Neuron (in vitro differentiated cells): ENCODE results near the gene CEMIP2.
A peak's percentile ranks its signal among the peaks of the same experiment; 100 is the strongest.

ENCODE experiments used
- H2AFZ ChIP-seq: one replicate; pipeline ENCODE4 v1.6.1; 2013; ENCODE audit warnings: low read depth, mild to moderate bottlenecking, inconsistent platforms, low read length, moderate library complexity
- H3K27me3 ChIP-seq: one replicate; pipeline ENCODE4 v1.6.1; 2013; ENCODE audit warnings: low read length; ENCODE audit not compliant: insufficient read depth
- H3K36me3 ChIP-seq: one replicate; pipeline ENCODE4 v1.6.1; 2013; ENCODE audit warnings: low read length; ENCODE audit not compliant: insufficient read depth
- H3K4me1 ChIP-seq: one replicate; pipeline ENCODE4 v1.6.1; 2013; ENCODE audit warnings: low read length; ENCODE audit not compliant: insufficient read depth
- H3K4me3 ChIP-seq: 2 replicates; pipeline ENCODE4 v1.5.1; 2013; ENCODE audit warnings: mild to moderate bottlenecking, low read length, moderate library complexity
- H3K9me3 ChIP-seq: one replicate; pipeline ENCODE4 v1.6.1; 2013; ENCODE audit warnings: low read length

The CEMIP2 gene

DNA sequence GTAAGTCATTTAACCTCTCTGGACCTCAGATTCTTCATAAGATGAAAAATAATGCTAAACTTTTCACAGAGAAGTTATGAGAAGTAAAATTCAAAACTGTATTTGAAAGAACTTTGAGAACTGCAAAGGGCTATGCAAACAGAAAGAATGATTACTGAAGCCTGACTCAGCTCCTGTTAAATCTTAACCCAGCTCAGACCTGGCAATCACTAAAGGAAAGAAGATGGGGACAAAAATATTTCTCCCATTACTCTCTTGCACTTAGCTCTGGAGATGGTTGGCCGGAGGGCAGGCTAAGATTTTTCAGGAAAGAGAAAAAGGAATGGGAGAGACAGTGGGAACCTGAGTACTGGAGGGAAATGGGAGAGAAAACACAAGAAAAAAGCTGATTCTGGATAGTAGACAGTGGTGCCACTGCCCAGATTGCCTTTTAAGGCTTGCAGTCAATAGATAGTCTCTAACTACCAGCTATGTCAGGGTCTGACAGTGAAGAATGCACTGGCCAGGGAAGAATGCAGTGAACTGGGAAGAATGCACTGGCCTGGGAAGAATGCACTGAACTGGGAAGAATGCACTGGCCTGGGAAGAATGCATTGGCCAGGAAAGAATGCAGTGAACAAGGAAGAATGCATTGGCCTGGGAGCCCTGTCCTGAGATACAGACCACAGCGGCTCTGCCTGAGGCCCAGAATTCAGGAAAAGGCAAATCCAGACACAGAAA is 25.2 kb upstream of the CEMIP2 start:
- H3K4me3 ChIP-seq = no peak overlapping the region
- no peaks in the 10 kb centered on the region for H3K27me3 ChIP-seq
- H3K9me3 ChIP-seq = no peaks in the 10 kb centered on the region
- H3K36me3 ChIP-seq = no peaks in the 10 kb centered on the region
- H2AFZ ChIP-seq = no peak overlapping the region
- H3K4me1 ChIP-seq = peaks cover 4% of the 10 kb centered on the region

DNA sequence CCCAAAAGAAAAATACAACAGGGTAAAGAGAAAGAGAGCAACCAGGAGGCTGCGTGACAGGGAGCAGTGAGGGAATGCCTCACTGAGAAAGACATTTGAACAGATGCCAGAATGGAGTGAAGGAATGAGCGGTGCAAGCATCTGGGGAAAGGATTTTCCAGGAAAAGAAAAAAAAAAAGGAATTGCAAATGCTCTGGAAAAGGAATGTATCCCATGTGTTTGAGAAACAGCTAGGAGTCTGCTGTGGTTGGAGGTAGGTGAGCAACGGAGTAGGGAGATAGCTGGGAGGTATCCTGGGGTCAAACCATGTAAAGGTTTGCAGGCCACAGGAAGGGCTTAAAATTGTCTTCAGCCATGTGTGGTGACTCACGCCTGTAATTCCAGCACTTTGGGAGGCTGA is 23.6 kb upstream of the CEMIP2 start:
- Histone ChIP-seq H2AFZ (no peak overlapping the region), H3K36me3 (no peaks in the 10 kb centered on the region), H3K4me3 (no peak overlapping the region), H3K27me3 (no peaks in the 10 kb centered on the region), H3K4me1 (peaks cover 4% of the 10 kb centered on the region), H3K9me3 (no peaks in the 10 kb centered on the region)

DNA sequence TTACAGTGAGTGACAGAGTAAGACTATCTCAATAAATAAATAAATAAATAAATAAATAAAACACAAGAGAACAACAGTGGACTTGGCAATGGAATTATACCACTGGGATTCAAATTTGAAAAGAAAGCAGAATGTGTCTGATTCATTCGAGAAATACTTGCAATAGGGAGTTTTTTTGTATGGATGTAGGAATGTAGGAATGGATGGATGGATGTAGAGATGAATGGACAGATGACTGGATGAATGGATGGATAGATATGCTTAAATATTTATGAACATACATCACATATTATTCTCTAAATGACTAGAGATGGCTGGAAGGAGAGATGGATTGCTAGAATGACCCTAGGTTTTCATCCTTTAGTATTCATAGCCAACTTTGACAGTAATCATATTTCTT is 22.0 kb upstream of the CEMIP2 start:
- no peaks in the 10 kb centered on the region for H3K27me3 ChIP-seq
- no peaks in the 10 kb centered on the region for H3K9me3 ChIP-seq
- no peak overlapping the region for H2AFZ ChIP-seq
- peaks cover 4% of the 10 kb centered on the region for H3K4me1 ChIP-seq
- no peaks in the 10 kb centered on the region for H3K36me3 ChIP-seq
- H3K4me3 ChIP-seq = no peak overlapping the region

DNA sequence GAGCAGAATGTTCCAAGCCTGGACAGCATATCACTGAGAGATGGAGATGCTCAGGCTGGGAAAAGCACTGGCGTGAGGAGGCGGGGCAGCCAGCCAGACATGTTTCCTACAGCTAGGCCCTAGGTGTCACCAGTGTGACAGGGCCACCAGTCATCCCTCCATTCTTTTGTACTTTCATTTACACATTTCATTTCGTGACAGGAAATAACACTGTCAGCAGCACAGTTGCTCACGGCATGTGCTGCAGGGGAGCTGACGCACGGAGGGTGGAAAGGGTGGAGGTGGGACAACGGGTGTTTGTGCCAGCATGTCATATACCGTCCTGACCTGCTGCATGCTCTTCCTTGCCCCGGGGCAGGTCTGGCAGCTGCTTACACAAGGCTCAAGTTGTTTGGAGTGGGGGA is 14.8 kb upstream of the CEMIP2 start:
- H2AFZ ChIP-seq = no peak overlapping the region
- H3K9me3 ChIP-seq = no peaks in the 10 kb centered on the region
- H3K27me3 ChIP-seq = no peaks in the 10 kb centered on the region
- H3K36me3 ChIP-seq = no peaks in the 10 kb centered on the region
- H3K4me1 ChIP-seq = peaks cover 3% of the 10 kb centered on the region
- no peak overlapping the region for H3K4me3 ChIP-seq

DNA sequence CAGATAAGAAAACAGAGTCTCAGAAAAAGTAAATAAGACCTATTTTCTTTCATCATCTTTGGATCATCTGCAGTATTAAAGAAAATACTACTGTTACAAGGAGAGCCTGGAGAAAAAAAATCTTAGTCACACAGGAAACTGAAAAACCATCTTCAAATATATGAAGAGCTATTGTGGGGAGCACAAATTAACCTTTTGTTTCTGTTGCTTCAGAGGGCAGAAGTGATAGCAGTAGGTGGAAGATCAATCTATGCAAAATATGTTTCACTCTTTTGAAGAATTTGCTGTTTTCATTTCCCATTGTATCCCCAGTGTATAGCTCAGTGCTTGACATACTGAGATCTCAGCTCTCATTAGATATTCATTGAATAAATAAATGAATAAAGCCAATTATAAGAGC is 13.1 kb upstream of the CEMIP2 start:
- Histone ChIP-seq H2AFZ (no peak overlapping the region), H3K27me3 (no peaks in the 10 kb centered on the region), H3K36me3 (no peaks in the 10 kb centered on the region), H3K4me3 (no peak overlapping the region), H3K9me3 (no peaks in the 10 kb centered on the region), H3K4me1 (peaks cover 3% of the 10 kb centered on the region)

DNA sequence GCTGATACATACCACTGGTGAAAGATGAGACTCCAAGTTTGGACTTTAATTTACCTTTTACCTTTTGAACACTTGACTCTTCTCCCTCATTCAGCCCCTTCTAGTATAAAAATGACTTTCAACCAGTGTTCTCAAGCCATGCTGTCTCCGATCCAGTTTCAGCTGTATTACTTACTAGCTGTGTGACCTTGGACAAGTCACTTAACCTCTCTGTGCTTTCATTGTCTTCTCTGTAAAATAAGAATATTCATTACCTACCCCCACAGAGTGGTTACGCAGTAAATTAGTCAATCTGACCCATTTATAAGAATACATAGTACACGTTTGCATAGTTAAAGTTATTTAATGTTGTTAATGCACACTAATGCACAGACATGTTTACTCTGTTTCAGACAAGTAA is 12.6 kb upstream of the CEMIP2 start:
- no peaks in the 10 kb centered on the region for H3K36me3 ChIP-seq
- peaks cover 3% of the 10 kb centered on the region for H3K4me1 ChIP-seq
- no peaks in the 10 kb centered on the region for H3K9me3 ChIP-seq
- H3K27me3 ChIP-seq = no peaks in the 10 kb centered on the region
- no peak overlapping the region for H2AFZ ChIP-seq
- H3K4me3 ChIP-seq = no peak overlapping the region

DNA sequence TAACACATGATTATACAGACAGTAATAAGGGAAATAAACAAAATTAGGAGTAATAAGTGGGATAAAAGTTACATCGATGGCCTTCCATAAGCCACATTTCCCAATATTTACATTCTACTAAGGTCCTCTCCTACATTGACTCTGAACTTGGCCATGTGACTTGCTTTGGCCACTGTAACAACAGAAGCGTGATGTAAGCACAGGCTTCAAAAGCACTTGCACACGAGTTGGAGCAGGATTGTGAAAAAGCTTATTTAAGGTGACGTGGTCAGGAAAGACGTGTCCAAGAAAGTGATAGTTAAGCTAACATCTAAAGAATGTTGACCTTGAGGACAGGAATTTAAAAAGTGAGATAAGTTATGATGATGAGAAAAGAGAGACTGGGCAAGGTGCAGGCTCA is 9.8 kb upstream of the CEMIP2 start:
- no peak overlapping the region for H3K4me3 ChIP-seq
- no peak overlapping the region for H2AFZ ChIP-seq
- H3K27me3 ChIP-seq = no peaks in the 10 kb centered on the region
- no peaks in the 10 kb centered on the region for H3K36me3 ChIP-seq
- H3K4me1 ChIP-seq = peaks cover under 1% of the 10 kb centered on the region
- no peaks in the 10 kb centered on the region for H3K9me3 ChIP-seq

DNA sequence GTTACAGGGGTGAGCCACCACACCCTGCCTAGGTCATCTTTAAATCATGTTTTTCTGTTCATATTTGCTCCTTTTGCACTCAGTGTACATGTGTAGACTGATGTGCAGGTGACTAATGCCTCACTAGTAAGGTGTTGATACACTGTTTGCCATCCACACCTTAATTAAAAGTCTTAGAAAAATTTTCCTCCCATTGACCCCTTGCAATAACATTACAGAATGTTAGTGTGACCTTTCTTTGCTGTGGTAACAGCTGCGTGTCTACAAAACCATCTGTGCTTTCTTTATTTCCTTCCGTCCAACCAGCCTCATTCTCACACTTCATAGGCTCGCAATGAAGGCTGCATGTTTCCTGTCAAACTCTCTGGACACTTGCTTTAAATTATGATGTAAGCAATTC is 6.6 kb upstream of the CEMIP2 start:
- H3K9me3 ChIP-seq = no peaks in the 10 kb centered on the region
- H3K4me3 ChIP-seq = no peak overlapping the region

DNA sequence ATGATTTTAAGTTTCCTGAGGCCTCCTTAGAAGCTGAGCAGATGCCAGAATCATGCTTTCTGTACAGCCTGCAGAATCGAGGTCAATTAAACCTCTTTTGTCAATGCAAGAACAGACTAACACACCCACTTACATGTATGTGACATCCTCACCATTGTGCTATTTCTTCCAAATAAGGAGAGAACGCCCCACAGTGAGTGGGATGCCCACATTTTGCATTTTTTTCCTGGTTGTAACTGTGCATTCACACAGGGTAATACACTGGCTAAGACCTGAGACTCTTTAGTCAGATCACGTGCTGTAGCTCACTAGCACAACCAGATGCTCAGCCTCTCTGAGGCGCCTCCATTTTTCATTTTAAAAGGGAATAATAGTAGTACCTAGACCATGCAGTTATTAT is 4.4 kb upstream of the CEMIP2 start:
- Histone ChIP-seq H3K4me1 (no peaks in the 10 kb centered on the region), H3K27me3 (no peaks in the 10 kb centered on the region), H3K36me3 (no peaks in the 10 kb centered on the region), H2AFZ (no peak overlapping the region), H3K9me3 (no peaks in the 10 kb centered on the region), H3K4me3 (no peak overlapping the region)

More for the DNA sequence above, 6.6 kb upstream of the CEMIP2 start:
- H3K36me3 ChIP-seq = no peaks in the 10 kb centered on the region
- no peak overlapping the region for H2AFZ ChIP-seq
- H3K27me3 ChIP-seq = no peaks in the 10 kb centered on the region
- no peaks in the 10 kb centered on the region for H3K4me1 ChIP-seq

DNA sequence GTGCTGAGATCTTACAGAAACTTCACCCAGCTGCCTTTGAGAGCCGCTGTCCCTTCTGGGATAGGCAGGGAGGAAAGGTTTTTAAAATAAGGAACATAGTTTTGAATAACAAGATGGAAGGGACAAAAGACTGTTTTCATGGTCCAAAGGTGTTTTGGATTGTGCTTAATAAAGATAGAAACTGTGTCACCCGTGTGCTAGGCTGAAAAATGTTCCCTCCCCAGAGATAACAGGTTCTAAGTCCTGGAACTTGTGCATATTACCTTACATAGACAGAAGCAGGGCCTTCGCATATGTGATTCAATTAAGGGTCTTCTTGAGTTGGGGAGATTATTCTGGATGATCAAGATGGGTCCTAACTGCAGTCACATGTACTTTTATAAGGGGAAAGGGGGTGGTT is 1.9 kb upstream of the CEMIP2 start:
- H3K4me1 ChIP-seq = peaks cover 18% of the 10 kb centered on the region
- H2AFZ ChIP-seq = no peak overlapping the region
- no peaks in the 10 kb centered on the region for H3K27me3 ChIP-seq
- no peaks in the 10 kb centered on the region for H3K9me3 ChIP-seq
- no peak overlapping the region for H3K4me3 ChIP-seq
- H3K36me3 ChIP-seq = no peaks in the 10 kb centered on the region

DNA sequence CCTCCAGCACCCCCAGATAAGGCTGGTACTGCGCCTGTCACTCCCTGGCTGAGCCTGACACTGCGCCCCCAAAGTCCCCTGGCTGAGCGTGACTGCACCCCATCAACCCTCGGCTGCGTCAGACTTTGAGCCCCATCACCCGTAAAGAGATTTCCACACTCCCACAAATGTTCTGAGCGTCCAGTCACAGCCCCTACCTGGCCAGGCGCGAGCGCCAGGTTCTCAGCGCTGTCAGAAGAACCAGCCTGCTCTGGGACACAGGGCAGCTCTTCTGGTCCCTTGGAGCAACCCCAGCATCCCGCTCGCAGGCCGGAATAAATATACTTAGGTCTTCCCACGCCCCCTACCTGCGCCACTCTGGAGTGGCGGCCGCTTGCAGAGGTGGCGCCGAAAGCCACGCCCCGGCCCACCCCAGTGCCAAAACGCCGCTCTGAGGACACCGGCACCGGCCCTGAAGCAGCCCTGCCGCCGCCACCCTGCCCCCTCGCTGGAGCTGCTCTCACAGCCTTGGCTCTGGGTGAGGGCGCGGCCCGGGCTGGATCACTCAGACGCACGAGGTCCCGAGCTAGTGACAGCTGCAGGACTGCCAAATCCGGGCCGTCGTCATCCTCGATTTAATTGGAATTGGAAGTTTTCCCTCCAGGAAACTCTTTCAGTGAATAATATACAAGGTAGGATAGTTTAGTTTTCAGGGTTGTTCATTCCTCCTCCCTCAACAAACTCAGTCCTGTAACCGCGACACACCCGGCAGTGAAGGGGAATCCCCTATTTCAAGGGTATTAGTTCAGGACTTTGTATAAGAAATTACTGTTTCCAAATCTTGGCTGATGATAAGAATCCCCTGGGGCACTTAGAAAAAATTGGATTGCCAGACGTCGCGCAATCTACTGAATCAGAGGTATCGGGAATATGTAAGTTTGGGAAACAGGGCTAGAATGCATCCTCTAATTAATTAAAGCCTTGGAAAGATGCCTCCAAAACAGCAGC is 1.2 kb upstream of the CEMIP2 start:
- no peaks in the 10 kb centered on the region for H3K9me3 ChIP-seq
- H2AFZ ChIP-seq = peak overlapping the region; percentile 47
- peaks cover 24% of the 10 kb centered on the region for H3K4me1 ChIP-seq
- H3K4me3 ChIP-seq = peak overlapping the region; percentile 53
- H3K36me3 ChIP-seq = no peaks in the 10 kb centered on the region
- no peaks in the 10 kb centered on the region for H3K27me3 ChIP-seq

DNA sequence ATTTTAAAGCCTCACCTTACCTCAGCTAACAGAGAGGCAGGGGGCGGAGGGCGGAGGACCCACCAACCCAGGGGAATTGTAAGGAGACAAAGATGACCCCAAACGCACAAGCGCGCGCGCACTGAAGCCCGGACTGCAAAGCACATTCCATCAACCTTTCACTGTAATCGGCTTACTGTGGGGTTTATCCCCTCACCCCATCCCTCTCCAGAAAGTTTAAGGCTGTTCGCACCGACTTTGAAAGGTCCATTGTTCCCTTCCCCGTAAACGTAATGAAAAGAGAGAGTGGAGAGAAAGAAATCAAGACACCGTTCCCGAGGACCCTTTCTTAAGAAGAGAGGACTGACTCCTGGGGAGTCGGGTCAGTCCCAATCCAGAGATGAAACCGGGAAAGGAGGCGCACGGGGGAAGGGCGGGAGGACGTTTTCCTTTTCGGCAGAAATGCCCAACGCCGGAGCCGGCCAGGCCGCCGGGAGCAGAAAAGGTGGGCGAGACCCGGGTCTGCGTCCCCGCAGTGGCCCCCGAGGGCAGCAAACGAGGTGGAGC is 464 bp downstream of the CEMIP2 start:
- Histone ChIP-seq H3K4me3 (peak overlapping the region; percentile 90), H3K27me3 (no peaks in the 10 kb centered on the region), H3K4me1 (peaks cover 40% of the 10 kb centered on the region), H3K36me3 (no peaks in the 10 kb centered on the region), H2AFZ (peak overlapping the region; percentile 50), H3K9me3 (no peaks in the 10 kb centered on the region)

DNA sequence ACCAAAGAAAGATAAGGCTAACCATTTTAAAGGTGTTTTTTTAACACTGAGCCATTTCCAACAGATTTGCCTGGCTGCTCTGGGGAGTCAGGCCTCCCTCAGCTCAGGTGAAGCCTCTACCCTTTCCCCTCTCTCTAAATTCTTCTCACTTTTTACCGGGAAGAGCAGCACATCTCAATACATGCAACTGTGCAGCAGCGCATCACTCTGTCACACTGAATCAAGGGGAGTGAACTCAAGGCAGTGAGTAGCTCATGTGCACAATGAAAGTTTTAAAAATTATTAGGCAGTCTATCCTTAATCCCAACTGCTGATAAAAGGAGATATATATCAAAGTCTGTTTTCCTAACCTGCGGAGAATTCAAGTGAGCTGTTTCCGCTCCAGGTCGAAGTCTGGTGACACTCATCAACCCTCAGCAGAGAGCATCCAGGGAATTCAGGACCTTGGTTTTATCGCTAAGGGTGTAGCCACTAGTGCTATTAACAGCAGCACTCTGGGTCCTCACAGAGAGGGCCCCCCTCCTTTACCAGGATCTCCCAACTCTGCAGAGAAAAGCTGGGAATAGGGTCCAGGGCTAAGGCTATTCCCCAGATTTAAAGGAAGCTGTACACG is 1.0 kb downstream of the CEMIP2 start:
- Histone ChIP-seq H3K36me3 (no peaks in the 10 kb centered on the region), H3K27me3 (no peaks in the 10 kb centered on the region), H2AFZ (peak overlapping the region; percentile 50), H3K9me3 (no peaks in the 10 kb centered on the region), H3K4me1 (peaks cover 41% of the 10 kb centered on the region), H3K4me3 (peak overlapping the region; percentile 90)
